Activated CD4-positive, alpha-beta T cell treated with anti-CD3 and anti-CD28 coated beads, Interleukin-2, amount 50 U/mL, for 4 hours (primary cell): Measurements from ENCODE around the gene FAM53C.
"Not testable (repeated sequence)": the region's sequence is repeated elsewhere in the genome, so short reads cannot be mapped to it uniquely, and the experiment has no call there.

Experiments used
- DNase-seq, 2 experiments: peaks; one replicate each; pipeline ENCODE4 v3.0.0-alpha.2; 2020

FAM53C gene

DNA sequence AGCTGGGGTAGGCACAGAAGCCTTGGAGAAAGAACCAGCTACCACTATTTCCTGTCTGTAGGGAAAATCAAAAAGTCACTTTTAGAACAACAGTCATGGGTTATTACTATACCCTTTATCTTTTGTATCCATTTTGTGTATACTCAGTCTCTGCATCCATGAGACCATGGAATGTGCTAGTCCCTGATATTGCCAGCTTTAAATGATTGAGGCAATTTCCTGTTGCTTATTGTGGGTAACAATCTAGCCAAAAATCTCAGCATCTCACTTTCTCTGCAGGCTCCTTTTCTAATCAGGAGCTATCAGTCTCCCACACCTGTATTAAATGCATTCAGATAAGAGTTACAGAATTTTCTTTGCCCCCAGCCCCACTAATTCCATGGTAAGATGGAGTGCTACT, 13.5 kb downstream of the FAM53C start:
- DNase-seq, result no peak

DNA sequence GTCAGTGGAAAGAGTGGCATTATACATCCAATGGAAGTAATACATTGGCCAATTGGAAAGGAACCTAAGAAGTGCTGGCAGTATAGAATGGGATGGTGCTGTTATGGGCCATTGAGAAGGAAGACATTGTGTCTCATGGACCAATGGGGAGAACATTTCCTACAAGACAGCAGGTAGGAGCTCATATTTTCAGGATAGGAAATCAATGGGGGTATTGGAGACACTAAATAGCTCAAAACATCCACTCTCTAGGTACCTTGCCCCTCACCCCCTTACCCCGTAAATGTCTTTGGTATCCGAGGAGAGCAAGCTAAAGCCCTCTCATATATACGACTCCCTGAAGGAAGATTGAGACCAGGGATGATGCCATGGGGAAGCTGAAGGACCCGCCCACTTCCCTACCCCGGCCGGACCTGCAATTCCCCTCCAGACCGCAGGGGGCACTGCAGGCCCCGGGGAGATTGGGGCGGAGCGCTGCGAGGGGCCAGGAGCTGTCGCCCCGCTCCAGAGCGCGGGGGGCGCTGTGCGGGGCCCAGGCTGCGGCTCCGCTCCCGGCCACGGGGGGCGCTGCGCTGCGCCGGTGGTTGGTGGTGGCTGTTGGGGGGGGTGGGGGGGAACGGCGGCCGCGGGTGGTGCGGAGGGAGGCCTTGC, 14.1 kb downstream of the FAM53C start, which contains the start of gene KDM3B:
Gene KDM3B, plus strand, starts transcription at position 615 of the 651 bp plus-strand sequence. CDS start 111 bp downstream, outside the sequence.
- DNase-seq, result peak; percentile 85 to 86

DNA sequence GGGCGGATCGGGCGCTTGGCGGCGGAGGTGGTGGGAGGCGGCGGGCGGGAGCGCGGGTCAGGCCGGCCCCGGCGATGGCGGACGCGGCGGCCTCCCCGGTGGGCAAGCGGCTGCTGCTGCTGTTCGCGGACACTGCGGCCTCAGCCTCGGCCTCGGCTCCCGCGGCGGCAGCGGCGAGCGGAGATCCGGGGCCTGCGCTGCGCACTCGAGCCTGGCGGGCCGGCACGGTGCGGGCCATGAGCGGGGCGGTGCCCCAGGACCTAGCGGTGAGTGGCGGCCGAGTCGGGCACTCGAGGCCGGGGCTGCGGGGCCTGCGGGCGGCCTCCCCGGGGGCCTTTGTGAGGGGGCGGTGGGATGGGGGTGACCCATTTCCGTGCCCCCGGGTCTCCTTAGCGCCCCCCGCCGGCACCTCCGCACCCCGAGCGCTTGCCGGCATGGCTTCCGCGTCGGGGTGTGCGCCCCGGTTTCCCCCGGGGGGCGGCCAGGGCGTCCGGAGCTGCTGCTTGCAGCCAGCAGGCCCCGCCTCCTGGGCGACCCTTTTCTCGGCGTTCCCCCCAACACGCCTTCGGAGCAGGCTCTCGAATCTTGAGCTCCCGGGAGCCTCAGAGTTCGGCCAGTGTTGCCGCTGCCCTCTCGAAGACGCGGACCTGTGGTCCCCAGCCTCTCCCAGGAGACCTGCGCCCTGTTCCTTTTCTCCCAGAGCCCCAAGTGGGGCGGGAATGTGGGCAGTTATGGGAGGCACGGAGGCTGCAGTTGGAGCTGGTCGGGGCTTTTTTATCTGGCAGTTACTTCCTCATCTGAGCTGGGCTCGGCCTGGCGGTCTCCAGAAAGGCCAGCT, 14.9 kb downstream of the FAM53C start:
- DNase-seq, result peak; percentile 59 to 64

DNA sequence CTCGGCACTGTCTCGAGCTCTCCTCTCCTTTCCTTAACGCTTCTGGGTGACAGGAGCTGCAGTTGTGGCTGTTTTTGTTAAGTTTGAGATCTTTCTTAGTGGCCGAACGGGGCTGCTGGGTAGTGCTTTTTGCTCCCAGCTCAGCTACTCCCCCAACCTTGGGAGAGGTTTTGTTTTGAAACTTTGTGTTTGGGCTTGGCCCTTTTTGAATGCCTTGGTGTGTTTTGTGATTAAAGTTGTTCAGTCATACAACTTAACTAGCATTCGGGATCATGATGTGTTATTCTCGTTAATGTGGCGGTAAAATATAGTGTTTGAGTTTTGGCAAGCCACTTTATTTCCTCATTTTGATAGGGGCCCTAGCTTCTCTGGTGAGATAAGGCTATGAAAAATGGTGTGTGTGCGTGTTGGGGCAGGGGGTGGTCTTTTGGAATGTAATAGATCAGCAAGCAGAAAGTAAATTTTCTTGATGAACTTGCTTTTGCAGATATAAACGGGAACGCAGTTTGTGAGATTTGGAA, 15.6 kb downstream of the FAM53C start:
- DNase-seq, result peak in 1 of 2 experiments; percentile 7

DNA sequence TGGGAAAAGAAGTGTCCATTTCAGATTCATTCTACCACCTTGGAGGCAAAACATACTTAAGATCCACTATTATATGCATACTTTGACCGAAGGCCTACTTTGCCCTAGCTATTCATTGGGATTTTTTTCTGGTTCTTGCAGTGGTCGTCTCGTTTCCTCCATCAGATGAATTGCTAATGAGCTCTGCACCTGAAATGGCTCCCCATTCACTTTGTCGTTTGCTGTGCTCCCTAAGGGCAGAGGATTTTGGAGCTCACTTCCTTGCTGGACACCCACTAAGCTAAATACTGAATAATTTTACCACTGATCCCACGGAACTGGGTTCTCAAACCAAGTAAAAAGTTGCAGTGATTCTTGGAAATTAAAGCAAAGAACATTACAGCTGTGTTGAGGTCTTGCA, 16.3 kb downstream of the FAM53C start:
- no peak for DNase-seq

DNA sequence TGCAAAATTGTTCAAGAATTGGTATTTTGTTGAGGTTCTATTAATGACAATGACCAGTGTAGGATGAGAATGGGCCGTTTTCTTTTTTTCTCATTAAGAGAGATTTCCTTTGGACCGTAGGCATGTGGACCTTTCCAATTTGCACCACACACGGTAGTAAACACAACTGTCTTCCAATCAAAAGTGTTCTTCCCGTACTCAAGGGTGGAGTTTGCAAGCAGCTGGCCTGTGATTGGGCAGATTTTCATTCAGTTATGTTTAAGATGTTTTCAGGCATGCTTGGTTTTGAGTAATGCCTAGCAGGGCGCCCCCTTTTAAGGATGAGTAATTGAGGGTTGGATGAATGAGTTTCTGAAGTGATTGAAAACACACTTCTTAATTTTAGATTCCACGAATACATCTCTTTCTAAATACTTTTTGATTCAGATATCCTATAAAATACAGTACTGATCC, 16.9 kb downstream of the FAM53C start:
- DNase-seq, result peak; percentile 34 to 44

DNA sequence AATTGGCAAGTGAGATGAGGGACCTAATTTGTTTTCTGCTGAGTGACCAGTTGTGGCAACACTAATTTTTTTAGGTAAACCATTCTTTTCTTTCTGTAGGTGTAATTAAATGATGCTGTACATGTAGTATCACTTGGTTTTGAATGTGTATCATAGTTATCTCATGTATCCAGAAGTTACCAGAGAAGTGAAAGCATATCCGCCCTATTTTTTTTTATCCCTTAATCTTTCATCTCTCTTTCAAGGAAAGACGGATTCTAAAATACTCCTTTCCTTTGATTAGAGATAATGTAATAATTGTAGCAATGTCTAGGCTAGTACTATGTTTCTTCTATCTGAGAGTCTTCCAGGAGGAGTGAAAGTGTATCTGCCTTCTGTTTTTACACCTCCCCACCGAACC, 21.6 kb downstream of the FAM53C start:
- DNase-seq, result no peak

DNA sequence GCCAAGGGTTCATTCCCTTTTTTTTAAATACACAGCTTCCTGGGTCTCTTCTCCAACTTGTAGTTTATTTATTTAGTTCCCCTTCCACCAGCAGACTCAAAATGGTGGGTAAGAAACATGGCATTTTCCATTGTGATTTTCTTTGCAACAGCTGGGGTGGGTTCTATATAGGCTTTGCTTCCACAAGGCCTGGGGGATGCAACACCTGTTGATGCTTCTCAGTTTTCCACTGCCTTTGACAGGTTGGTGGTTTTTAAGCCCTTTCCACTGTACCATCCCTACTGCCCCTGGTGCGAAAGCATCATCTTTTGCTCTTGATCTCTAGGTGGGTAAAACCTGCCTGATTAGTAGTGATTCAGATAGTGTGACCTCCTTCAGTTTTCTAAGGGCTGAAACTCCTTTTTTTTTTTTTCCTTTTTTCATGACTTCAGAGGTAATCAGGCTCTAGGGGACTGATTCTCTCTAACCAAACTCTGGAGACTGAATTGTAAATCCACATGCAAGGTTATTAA, 22.9 kb downstream of the FAM53C start:
- no peak for DNase-seq

DNA sequence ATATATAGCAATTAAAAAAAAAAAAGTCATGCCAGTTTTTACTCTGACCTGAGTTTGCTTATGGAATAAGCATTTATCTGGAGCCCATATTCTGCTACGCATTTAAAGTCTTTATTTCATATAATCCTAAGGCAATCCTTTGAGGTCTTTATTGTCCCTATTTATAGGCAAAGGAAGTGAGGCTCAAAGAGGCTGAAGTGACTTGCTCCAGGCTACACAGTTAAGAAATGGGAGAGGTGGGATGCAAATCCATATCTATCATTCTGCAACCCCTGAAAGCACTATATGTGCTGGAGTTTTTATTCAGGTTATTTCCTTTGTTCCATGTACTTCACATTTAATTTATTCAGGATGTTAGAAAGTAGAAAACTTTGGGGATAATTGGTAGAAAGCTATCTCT, 26.5 kb downstream of the FAM53C start:
- DNase-seq, result no peak

DNA sequence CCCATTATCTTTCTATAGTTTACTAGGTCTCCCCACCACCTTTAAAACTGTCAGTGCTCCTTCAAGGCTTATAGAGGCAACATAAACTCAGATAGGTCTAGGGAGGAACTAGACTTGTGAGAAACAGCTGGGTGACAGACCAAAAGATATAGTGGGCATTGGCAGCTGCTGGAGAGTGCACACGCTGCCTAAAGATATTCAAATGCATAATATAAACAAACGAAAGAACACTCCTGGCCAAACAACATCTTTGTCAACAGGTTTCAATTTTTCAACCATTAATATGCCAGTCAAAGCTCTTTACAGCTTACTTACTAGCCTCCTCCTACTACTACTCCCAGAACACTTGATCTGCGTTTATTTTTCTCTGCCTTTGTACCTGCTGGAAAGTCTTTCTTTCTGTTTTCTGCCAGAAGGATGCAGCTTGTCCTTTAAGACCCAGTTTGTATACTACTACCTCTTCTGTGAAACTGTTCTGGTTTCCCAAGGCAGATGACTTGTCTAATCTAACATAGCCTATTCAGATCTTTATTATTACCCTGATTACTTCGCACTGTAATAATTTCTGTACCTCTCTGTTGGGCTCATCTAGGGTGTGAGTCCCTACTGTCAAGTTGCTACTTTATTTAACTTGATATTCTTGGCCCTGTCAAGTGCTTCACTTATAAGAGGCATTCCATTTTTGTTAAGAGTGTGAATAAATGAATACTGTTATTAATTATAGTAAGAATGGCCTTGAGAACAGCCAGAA, 28.7 kb downstream of the FAM53C start:
- no peak for DNase-seq

DNA sequence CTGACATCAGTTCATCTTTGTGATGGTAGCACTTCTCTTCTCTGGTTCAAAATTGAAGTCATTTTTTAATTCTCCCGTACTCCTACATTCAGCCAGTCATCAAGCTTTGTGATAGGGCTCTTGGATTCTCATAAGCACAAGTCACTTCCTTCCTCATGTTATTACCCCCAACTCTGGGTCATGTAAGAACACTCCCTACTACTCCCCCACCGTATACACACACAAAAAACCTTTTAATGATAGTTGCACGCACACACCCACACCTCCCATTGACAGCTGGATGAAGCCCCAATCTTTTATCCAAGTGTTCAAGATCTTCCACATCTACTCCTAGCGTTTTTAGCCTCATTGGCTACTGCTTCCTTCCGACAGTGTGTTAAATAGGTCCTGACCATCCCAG, 31.2 kb downstream of the FAM53C start:
- DNase-seq, result no peak

DNA sequence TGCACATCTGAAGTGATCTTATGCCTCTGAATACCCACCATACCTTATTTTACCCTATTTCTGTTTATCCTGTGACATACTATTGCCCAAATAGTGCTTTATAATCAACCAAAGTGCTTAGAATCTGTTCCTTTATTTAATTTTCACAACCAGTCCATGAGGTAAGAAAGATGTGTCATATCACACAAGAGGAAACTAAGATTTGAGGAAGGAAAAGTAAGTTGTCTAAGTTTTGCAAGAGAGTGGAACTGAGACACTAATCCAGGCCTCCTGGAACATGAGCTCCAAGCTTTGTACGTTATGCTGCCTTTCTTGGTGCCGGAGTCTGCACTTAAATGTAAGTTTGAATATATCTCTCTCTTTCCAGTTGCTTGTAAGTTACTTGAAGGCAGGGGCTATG, 31.6 kb downstream of the FAM53C start:
- DNase-seq, result no peak

DNA sequence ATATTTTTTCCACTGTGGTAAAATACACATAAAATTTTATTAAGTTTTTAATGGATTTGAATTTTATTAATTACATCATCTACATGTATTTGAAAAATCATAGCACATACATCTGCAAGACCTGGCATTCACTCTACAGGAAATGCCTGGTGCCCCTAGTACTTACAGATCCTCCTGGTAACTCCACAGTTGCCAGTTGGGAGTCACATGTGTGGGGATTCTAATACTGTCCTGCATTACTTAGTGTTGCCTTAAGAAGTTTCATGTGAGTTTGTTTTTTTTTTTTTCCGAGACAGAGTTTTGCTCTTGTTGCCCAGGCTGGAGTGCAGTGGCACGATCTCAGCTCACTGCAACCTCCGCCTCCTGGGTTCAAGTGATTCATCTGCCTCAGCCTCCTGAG, 32.5 kb downstream of the FAM53C start:
- no peak for DNase-seq

DNA sequence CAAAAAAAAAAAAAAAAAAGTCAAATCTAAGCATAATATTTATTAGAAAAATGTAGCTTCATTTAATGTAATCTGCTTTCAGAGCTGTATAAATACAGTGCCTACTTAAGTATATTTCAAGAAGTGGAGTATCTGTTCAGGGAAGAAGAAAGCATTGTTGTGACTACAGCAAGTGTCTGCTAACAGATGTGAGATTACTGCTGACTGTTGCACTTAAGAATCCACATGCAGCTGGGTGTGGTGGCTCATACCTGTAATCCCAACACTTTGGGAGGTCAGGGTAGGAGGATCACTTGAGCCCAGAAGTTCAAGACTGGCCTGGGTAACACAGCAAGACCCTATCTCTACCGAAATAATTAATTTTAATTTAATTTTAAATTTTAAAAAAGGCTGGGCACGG, 33.4 kb downstream of the FAM53C start:
- DNase-seq, result no peak

DNA sequence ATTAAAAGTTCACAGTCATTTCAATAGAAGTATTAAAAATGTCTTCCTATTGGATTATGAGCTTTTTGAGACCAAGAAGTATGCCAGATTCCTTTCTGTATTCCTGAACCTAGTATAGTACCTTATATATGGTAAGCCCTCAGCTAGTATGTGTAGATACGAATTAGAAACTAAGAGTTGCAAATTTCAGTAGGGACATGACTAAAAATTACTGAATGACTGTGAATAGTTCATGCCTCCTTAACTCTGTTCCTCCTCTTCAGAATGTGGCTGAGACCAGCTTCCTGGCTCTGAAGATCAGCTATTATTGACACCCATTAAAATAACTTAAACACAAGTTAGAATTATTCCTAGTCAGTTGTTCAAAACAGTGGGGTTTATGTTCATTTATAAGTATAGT, 34.2 kb downstream of the FAM53C start:
- DNase-seq, result no peak

DNA sequence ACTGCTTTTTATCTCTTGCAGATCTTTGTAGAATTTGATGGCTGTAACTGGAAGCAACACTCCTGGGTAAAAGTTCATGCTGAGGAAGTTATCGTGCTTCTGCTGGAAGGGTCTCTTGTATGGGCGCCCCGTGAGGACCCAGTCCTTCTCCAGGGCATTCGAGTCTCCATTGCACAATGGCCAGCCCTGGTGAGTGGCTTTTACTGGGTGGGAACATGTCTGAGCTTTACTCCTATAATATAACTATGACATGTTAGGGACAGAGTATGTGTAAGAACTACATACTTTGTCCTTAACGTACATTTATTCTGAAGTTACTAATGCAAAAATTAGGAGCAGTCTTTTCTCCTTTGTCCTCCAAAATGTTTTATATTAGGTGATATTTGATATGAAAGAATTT, 34.6 kb downstream of the FAM53C start:
- DNase-seq, result no peak

DNA sequence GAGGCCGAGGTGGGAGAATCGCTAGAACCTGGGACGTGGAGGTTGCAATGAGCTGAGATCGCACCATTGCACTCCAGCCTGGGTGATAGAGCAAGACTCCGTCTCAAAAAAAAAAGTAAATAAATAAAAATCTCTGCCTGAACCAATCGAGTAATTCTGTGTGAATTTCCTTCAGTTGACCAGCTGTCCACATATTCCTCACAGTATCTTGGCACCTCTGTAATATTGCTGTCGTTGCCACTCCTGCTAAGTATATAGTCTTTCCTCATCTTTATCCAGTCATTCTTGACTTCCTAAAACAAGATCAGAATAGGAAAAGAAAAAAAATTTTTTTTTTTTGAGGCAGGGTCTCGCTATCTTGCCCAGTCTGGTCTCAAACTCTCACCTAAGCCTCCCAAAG, 44.3 kb downstream of the FAM53C start:
- DNase-seq, result no peak

DNA sequence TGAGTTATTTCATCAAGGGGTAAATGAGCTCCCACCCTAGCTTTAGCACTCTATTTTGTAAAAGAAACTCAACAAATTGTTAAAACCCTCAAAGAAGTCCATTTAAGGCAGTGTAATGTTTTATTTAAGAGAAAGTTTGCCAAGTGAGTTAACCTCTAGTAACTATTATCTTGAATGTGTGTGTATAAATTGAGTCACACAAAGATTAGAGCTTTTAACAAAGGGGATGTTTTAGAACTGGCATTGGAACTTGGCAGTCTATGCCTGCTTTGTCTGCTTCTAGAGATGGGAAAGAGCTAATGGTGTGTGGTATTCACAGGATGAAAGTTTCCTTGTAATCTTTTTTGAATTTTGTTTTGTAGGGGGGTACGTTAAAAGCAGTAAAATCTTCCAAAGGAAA, 47.6 kb downstream of the FAM53C start:
- DNase-seq, result no peak

DNA sequence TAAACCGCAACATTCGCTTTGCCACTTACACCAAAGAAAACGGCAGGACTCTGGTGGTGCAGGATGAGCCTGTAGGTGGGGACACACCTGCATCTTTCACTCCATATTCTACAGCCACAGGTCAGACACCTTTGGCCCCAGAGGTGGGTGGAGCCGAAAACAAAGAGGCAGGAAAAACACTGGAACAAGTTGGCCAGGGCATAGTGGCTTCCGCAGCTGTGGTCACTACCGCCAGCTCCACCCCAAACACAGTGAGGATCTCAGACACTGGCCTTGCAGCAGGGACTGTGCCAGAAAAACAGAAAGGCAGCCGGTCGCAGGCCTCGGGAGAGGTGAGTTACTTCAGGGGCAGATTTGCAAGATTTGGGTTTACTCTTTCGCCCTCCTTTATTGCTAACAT, 48.2 kb downstream of the FAM53C start:
- no peak for DNase-seq

DNA sequence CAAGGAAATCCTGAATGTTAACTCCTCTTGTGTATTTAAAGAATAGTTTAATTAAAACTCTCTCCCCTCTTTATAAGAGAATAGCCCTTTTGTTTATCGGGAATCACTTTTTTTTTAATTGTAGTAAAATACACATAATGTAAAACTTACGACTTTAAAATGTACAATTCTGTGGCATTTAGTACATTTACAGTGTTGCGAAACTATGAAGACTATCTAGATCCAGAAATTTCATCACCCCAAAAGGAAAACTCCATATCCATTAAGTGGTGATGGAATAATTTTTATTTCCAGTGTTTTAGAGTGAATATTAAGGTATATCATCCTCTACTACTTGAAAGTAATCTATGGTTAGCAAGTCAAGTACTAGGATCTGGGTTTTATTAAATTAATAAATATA, 51.3 kb downstream of the FAM53C start:
- no peak for DNase-seq

DNA sequence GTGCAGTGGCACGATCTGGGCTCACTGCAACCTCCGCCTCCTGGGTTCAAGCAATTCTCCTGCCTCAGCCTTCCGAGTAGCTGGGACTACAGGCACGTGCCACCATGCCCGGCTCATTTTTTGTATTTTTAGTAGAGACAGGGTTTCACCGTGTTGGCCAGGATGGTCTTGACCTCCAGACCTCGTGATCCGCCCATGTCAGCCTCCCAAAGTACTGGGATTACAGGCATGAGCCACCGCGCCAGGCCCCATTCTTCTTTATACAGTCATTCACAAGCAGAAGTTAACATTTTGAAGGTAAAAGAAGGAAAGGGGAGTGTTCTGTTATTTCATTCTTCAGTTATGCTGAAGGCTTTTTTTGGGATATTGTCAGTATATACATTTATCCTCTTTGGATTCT, 51.8 kb downstream of the FAM53C start:
- not testable (repeated sequence) for DNase-seq

DNA sequence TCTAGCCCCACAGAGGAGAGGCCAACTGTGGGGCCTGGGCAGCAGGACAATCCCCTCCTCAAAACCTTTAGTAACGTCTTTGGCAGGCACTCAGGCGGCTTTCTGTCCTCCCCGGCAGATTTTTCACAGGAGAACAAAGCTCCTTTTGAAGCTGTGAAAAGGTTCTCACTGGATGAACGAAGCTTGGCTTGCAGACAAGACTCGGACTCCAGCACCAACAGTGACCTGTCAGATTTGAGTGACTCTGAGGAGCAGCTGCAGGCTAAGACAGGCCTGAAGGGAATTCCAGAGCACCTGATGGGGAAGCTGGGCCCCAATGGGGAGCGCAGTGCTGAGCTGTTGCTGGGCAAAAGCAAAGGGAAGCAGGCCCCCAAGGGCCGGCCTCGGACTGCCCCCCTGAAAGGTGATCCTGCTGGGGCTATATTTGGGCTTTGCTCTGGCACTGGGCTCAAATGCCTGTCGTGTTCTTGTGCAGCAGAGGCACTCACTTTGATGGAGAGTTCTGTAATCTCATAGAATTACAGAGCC, 53.9 kb downstream of the FAM53C start:
- no peak for DNase-seq
